Measurements from ENCODE around the gene WDR13.
A peak's percentile ranks its signal among the peaks of the same experiment; 100 is the strongest.

GRCh38 chrX:48597353-48598264 is at the start of gene WDR13:
- TF ChIP-seq, protein P1, sequence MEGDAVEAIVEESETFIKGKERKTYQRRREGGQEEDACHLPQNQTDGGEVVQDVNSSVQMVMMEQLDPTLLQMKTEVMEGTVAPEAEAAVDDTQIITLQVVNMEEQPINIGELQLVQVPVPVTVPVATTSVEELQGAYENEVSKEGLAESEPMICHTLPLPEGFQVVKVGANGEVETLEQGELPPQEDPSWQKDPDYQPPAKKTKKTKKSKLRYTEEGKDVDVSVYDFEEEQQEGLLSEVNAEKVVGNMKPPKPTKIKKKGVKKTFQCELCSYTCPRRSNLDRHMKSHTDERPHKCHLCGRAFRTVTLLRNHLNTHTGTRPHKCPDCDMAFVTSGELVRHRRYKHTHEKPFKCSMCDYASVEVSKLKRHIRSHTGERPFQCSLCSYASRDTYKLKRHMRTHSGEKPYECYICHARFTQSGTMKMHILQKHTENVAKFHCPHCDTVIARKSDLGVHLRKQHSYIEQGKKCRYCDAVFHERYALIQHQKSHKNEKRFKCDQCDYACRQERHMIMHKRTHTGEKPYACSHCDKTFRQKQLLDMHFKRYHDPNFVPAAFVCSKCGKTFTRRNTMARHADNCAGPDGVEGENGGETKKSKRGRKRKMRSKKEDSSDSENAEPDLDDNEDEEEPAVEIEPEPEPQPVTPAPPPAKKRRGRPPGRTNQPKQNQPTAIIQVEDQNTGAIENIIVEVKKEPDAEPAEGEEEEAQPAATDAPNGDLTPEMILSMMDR (IDR thresholded peaks at IDR 0.05), result no peak
- TF ChIP-seq POLR2AphosphoS5 (IDR thresholded peaks at IDR 0.05), result peak; percentile 51 to 85 (median 84)
- TF ChIP-seq POLR2A (IDR thresholded peaks at IDR 0.05), result peak in 1 of 2 donors; percentile 45
